Measurements from ENCODE around the gene EMCN.
"Not testable (repeated sequence)": the region's sequence is repeated elsewhere in the genome, so short reads cannot be mapped to it uniquely, and the experiment has no call there.

Gene EMCN

DNA sequence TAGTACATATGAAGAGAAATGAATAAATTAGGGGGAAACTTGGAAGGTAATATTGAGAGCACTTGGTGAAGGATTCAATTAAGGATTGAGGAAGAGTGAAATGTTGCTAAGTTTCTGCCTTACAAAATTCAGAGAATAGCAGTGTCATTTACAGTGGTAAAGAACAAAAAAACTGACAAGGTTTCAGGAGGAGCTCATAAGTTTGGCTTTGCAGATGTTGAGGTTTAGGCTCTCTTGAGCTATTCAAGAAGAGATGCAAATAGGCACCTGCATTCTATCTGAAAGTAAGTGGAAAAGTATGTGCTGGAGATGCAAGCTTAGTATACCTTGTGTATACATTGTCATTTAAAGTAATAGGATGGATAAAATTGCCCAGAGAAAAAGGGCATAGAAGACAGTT lies 22.3 kb upstream of the EMCN start:
- H3K9me3 ChIP-seq (ENCODE audit: insufficient read depth, low read length), result no peaks in the 10 kb centered on the region
- no peak overlapping the region for H3K9ac ChIP-seq (ENCODE audit: insufficient read length, low read depth)
- DNase-seq (ENCODE audit: low read depth, low spot score), result no peak
- no peaks in the 10 kb centered on the region for H3K27me3 ChIP-seq (ENCODE audit: insufficient read depth, insufficient read length)
- H3K4me3 ChIP-seq (ENCODE audit: insufficient read length, low read depth), result no peak overlapping the region
- H3K4me1 ChIP-seq (ENCODE audit: insufficient read depth, insufficient read length), result no peaks in the 10 kb centered on the region
- TF ChIP-seq ZNF274 (IDR thresholded peaks at IDR 0.05; ENCODE audit: low read depth, low read length), result no peak
- no peak for TF ChIP-seq YY1 (IDR thresholded peaks at IDR 0.05; ENCODE audit: insufficient read depth, insufficient read length)
- TF ChIP-seq SUZ12 (IDR thresholded peaks at IDR 0.05; ENCODE audit: extremely low read depth, insufficient read depth, insufficient read length), result no peak
- H3K36me3 ChIP-seq (ENCODE audit: insufficient read depth, insufficient read length, low read length), result no peaks in the 10 kb centered on the region

DNA sequence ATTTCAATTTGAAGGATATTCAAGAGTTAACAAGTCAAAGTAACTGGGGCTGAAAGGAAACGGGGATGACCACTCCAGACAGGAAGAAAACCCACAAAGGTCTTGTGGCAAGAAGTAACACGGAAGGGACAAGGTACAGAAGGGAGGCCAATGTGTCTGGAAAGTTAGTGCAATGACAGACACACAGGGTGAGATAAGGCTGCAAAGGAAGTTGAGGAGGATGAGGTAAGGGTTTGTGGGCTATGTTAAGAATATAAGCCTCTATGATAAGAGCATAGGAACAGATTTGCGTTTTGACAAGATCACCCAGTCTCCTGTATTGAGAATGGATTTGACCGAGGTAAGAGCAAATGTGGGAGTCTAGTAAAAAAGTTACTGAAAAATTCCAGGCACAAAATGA lies 21.9 kb upstream of the EMCN start:
- TF ChIP-seq SUZ12 (IDR thresholded peaks at IDR 0.05; ENCODE audit: extremely low read depth, insufficient read depth, insufficient read length), result no peak
- TF ChIP-seq YY1 (IDR thresholded peaks at IDR 0.05; ENCODE audit: insufficient read depth, insufficient read length), result no peak
- no peak for TF ChIP-seq ZNF274 (IDR thresholded peaks at IDR 0.05; ENCODE audit: low read depth, low read length)
- Histone ChIP-seq H3K9me3 (ENCODE audit: insufficient read depth, low read length) (no peaks in the 10 kb centered on the region), H3K36me3 (ENCODE audit: insufficient read depth, insufficient read length, low read length) (no peaks in the 10 kb centered on the region), H3K4me3 (ENCODE audit: insufficient read length, low read depth) (no peak overlapping the region), H3K9ac (ENCODE audit: insufficient read length, low read depth) (no peak overlapping the region), H3K27me3 (ENCODE audit: insufficient read depth, insufficient read length) (no peaks in the 10 kb centered on the region), H3K4me1 (ENCODE audit: insufficient read depth, insufficient read length) (no peaks in the 10 kb centered on the region)
- DNase-seq (ENCODE audit: low read depth, low spot score), result no peak

DNA sequence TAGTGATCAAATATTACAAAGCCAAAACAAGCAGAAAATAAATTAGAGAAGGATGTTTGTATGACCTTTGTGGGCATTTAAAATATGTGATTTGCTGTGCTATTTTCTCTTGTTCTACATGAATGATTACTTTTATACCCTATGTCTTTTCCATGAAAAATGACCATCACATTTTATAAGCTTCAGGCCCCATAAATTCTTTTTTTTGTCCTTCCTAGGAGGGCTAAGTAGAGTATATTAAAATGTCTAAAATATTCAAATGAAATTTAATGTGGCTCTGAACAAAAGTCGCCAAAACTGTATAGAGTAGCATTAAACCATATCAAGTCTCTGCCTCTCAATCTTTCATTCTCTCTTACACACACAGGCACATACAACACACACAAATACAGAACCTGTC lies 15.9 kb upstream of the EMCN start:
- no peak overlapping the region for H3K9ac ChIP-seq (ENCODE audit: insufficient read length, low read depth)
- no peaks in the 10 kb centered on the region for H3K4me1 ChIP-seq (ENCODE audit: insufficient read depth, insufficient read length)
- no peaks in the 10 kb centered on the region for H3K36me3 ChIP-seq (ENCODE audit: insufficient read depth, insufficient read length, low read length)
- H3K4me3 ChIP-seq (ENCODE audit: insufficient read length, low read depth), result no peak overlapping the region
- H3K27me3 ChIP-seq (ENCODE audit: insufficient read depth, insufficient read length), result no peaks in the 10 kb centered on the region
- H3K9me3 ChIP-seq (ENCODE audit: insufficient read depth, low read length), result no peaks in the 10 kb centered on the region
- TF ChIP-seq ZNF274 (IDR thresholded peaks at IDR 0.05; ENCODE audit: low read depth, low read length) (no peak), SUZ12 (IDR thresholded peaks at IDR 0.05; ENCODE audit: extremely low read depth, insufficient read depth, insufficient read length) (no peak), YY1 (IDR thresholded peaks at IDR 0.05; ENCODE audit: insufficient read depth, insufficient read length) (no peak)
- DNase-seq (ENCODE audit: low read depth, low spot score), result no peak

DNA sequence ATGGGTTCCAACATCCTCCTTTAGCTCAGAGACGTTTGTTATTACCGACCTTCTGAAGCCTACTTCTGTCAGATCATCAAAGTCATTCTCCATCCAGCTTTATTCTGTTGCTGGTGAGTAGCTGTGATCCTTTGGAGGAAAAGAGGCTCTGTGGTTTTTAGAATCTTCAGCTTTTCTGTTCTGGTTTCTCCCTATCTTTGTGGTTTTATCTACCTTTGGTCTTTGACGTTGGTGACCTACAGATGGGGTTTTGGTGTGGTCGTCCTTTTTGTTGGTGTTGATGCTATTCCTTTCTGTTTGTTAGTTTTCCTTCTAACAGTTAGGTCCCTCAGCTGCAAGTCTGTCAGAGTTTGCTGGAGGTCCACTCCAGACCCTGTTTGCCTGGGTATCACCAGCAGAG lies 12.3 kb upstream of the EMCN start:
- H3K4me1 ChIP-seq (ENCODE audit: insufficient read depth, insufficient read length), result not testable (repeated sequence)

DNA sequence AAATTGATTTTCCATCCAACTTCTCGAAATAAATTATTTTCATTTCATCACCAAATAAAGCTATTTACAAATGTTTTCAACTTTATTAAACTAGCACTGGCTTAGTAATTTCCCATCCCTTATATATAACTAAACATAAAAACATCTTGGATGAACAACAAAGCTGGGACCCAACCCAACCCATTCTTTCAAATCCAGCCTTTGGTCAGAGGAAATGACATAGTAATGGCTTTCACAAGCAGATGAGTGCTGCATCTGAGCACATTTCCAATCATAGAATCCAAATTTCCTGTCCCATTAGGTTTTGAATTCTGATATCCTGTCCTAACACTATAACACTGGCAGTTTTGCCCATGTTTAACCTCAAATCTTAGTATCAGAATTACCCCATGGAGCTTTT lies 7.9 kb upstream of the EMCN start:
- H3K9me3 ChIP-seq (ENCODE audit: insufficient read depth, low read length), result no peaks in the 10 kb centered on the region
- no peaks in the 10 kb centered on the region for H3K4me1 ChIP-seq (ENCODE audit: insufficient read depth, insufficient read length)
- H3K4me3 ChIP-seq (ENCODE audit: insufficient read length, low read depth), result no peak overlapping the region
- TF ChIP-seq YY1 (IDR thresholded peaks at IDR 0.05; ENCODE audit: insufficient read depth, insufficient read length) (no peak), ZNF274 (IDR thresholded peaks at IDR 0.05; ENCODE audit: low read depth, low read length) (no peak), SUZ12 (IDR thresholded peaks at IDR 0.05; ENCODE audit: extremely low read depth, insufficient read depth, insufficient read length) (no peak)
- H3K36me3 ChIP-seq (ENCODE audit: insufficient read depth, insufficient read length, low read length), result no peaks in the 10 kb centered on the region
- H3K9ac ChIP-seq (ENCODE audit: insufficient read length, low read depth), result no peak overlapping the region
- H3K27me3 ChIP-seq (ENCODE audit: insufficient read depth, insufficient read length), result no peaks in the 10 kb centered on the region
- DNase-seq (ENCODE audit: low read depth, low spot score), result no peak

More for the DNA sequence above, 12.3 kb upstream of the EMCN start:
- H3K4me3 ChIP-seq (ENCODE audit: insufficient read length, low read depth); H3K9me3 ChIP-seq (ENCODE audit: insufficient read depth, low read length); H3K27me3 ChIP-seq (ENCODE audit: insufficient read depth, insufficient read length); H3K36me3 ChIP-seq (ENCODE audit: insufficient read depth, insufficient read length, low read length); DNase-seq (ENCODE audit: low read depth, low spot score); H3K9ac ChIP-seq (ENCODE audit: insufficient read length, low read depth): not testable (repeated sequence)

DNA sequence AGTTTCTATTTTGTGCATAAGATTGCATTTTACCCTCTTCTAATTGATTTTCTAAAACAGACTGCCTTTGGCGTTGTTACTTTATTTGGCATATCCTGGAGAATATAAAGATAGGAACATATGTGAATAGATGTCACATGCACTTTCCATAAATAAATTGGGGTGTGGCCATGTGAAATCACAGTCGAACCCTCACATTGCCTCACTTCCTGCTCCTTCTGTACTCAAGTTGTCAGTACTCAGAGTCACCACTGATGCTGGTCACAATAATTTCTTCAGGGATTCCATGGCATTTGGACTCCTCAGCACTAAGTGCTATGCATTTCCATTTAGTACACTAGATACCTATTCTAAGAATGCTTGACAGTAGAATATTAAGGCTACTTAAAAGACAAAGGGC lies 1.4 kb upstream of the EMCN start:
- Histone ChIP-seq H3K27me3 (ENCODE audit: insufficient read depth, insufficient read length) (no peaks in the 10 kb centered on the region), H3K4me1 (ENCODE audit: insufficient read depth, insufficient read length) (no peaks in the 10 kb centered on the region)
- no peak for TF ChIP-seq ZNF274 (IDR thresholded peaks at IDR 0.05; ENCODE audit: low read depth, low read length)
- TF ChIP-seq YY1 (IDR thresholded peaks at IDR 0.05; ENCODE audit: insufficient read depth, insufficient read length), result no peak
- no peak for TF ChIP-seq SUZ12 (IDR thresholded peaks at IDR 0.05; ENCODE audit: extremely low read depth, insufficient read depth, insufficient read length)

DNA sequence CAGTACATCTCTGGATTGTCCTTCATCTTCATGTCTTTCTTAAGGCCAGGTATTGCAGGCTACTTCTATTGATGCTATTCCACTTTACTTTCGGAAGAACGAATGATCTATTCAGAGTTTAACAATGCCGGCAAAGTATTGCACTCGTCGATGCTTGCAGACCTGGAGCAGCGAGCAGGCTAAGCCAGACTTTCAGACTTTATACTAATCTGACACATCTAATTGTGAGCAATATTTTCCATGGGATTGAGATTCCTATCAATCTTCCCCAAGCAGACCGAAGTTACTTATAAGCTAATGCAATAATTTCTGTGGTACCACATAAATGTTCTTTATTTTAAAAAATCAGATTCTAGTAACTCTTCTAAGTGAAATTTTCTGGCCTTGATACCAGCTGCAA lies 1.6 kb downstream of the EMCN start:
- Histone ChIP-seq H3K9me3 (ENCODE audit: insufficient read depth, low read length) (no peaks in the 10 kb centered on the region), H3K36me3 (ENCODE audit: insufficient read depth, insufficient read length, low read length) (no peaks in the 10 kb centered on the region)
- TF ChIP-seq ZNF274 (IDR thresholded peaks at IDR 0.05; ENCODE audit: low read depth, low read length), result no peak
- no peak for TF ChIP-seq SUZ12 (IDR thresholded peaks at IDR 0.05; ENCODE audit: extremely low read depth, insufficient read depth, insufficient read length)
- TF ChIP-seq YY1 (IDR thresholded peaks at IDR 0.05; ENCODE audit: insufficient read depth, insufficient read length), result no peak

More for the DNA sequence above, 1.4 kb upstream of the EMCN start:
- no peaks in the 10 kb centered on the region for H3K36me3 ChIP-seq (ENCODE audit: insufficient read depth, insufficient read length, low read length)
- H3K9ac ChIP-seq (ENCODE audit: insufficient read length, low read depth), result no peak overlapping the region
- no peak overlapping the region for H3K4me3 ChIP-seq (ENCODE audit: insufficient read length, low read depth)
- no peak for DNase-seq (ENCODE audit: low read depth, low spot score)
- H3K9me3 ChIP-seq (ENCODE audit: insufficient read depth, low read length), result no peaks in the 10 kb centered on the region

DNA sequence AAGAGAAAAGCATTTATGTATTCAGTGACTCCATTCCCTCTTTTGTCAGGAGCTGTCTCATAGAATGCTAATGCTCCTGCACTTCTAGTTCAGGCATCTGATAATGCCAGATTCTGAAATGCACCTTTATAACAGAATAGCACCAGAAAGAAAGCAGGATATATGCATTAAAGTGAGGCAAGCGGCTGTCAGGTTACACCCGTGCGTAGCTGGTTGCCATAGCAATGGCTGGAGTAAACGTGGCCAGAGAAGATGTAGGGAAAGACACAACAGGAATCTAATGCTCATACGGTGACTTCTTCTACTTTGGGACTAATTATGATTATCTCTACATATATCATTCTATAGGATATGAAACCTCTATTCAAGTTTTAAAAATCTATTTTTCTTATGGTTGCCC lies 5.9 kb downstream of the EMCN start:
- no peak for TF ChIP-seq ZNF274 (IDR thresholded peaks at IDR 0.05; ENCODE audit: low read depth, low read length)
- Histone ChIP-seq H3K27me3 (ENCODE audit: insufficient read depth, insufficient read length) (no peaks in the 10 kb centered on the region), H3K4me1 (ENCODE audit: insufficient read depth, insufficient read length) (no peaks in the 10 kb centered on the region), H3K9me3 (ENCODE audit: insufficient read depth, low read length) (no peaks in the 10 kb centered on the region), H3K4me3 (ENCODE audit: insufficient read length, low read depth) (no peak overlapping the region), H3K36me3 (ENCODE audit: insufficient read depth, insufficient read length, low read length) (no peaks in the 10 kb centered on the region), H3K9ac (ENCODE audit: insufficient read length, low read depth) (no peak overlapping the region)
- DNase-seq (ENCODE audit: low read depth, low spot score), result no peak

More for the DNA sequence above, 1.6 kb downstream of the EMCN start:
- Histone ChIP-seq H3K9ac (ENCODE audit: insufficient read length, low read depth) (no peak overlapping the region), H3K4me3 (ENCODE audit: insufficient read length, low read depth) (no peak overlapping the region), H3K4me1 (ENCODE audit: insufficient read depth, insufficient read length) (no peaks in the 10 kb centered on the region), H3K27me3 (ENCODE audit: insufficient read depth, insufficient read length) (no peaks in the 10 kb centered on the region)
- no peak for DNase-seq (ENCODE audit: low read depth, low spot score)

Data from NT2/D1 (cell line).